GM12878 (cell line): ENCODE data around the gene MBD3. TPM values are rescaled to one million over a fixed set of nuclear protein-coding genes. Genes with fewer than 3 reads are reported as not detected.

ENCODE experiments used
- ETV6 ChIP-seq, 2 experiments: fragments of 450-650 bp in 1 of 2; IDR thresholded peaks in 1 of 2; conservative IDR thresholded peaks in 1 of 2; 2 replicates each; pipeline ENCODE4 v1.6.1; 2014; ENCODE audit warnings: antibody characterized with exemption in 1 of 2, borderline replicate concordance in 1 of 2, low read depth in 1 of 2, mild to moderate bottlenecking in 1 of 2, moderate library complexity in 1 of 2
- GABPA ChIP-seq: IDR thresholded peaks from 2 replicates; pipeline ENCODE4 v1.6.1; 2014; ENCODE audit warnings: antibody characterized with exemption, low read depth, mild to moderate bottlenecking, inconsistent platforms
- GATAD2B ChIP-seq: fragments of 450-650 bp; conservative IDR thresholded peaks from 2 replicates; pipeline ENCODE4 v1.6.1; 2017; ENCODE audit warnings: low read depth, mild to moderate bottlenecking, moderate library complexity
- IKZF1 ChIP-seq: fragments of 450-650 bp; conservative IDR thresholded peaks from 2 replicates; pipeline ENCODE4 v1.6.1; 2017; ENCODE audit warnings: antibody characterized with exemption, mild to moderate bottlenecking
- LARP7 ChIP-seq: fragments of 450-650 bp; IDR thresholded peaks from 2 replicates; pipeline ENCODE4 v1.6.1; 2017; ENCODE audit warnings: mild to moderate bottlenecking
- MTA3 ChIP-seq: IDR thresholded peaks from 2 replicates; pipeline ENCODE4 v1.6.1; 2012; ENCODE audit warnings: low read length, inconsistent platforms, borderline replicate concordance
- SMC3 ChIP-seq: IDR thresholded peaks from 2 replicates; pipeline ENCODE4 v1.6.1; 2011; ENCODE audit warnings: low read length, improper control_type of control experiment, borderline replicate concordance
- polyA plus RNA-seq, 11 experiments: library from polyadenylated mRNA; depleted of rRNA in 4 of 11; unstranded in 6 of 11; stranded (reverse) in 5 of 11; fragments of >200 nt; fragmentation: Nextera tagmentation in 4 of 11; fragmentation: Illumina TruSeq in 1 of 11; extraction: Ambion mirVana in 4 of 11; extraction: Trizol in 1 of 11; gene quantifications; 1 replicate in 1 of 11; 2 replicates in 10 of 11; pipeline versions ENCODE4 v1.2.1 to v1.2.3, GENCODE V29; 2011 to 2016; ENCODE audit warnings: inconsistent platforms in 2 of 11, missing spikeins in 2 of 11, low read depth in 1 of 11
- total RNA-seq, 4 experiments: library from RNA; depleted of rRNA in 3 of 4; stranded (reverse); fragments of >200 nt in 3 of 4; fragmentation: Illumina TruSeq in 1 of 4; extraction: Trizol in 1 of 4; gene quantifications; 2 replicates each; pipeline versions ENCODE4 v1.2.1 to v1.2.3, GENCODE V29; 2013 to 2021
- TF ChIP-seq, protein P1 (sequence below): IDR thresholded peaks from 2 replicates; pipeline ENCODE4 v1.6.1; 2012; ENCODE audit warnings: improper control_type of control experiment, low read depth, low read length; ENCODE audit not compliant: insufficient replicate concordance
- TF ChIP-seq, protein P2 (sequence below): IDR thresholded peaks from 2 replicates; pipeline ENCODE4 v1.6.1; 2012; ENCODE audit warnings: low read depth, low read length, improper control_type of control experiment
- TF ChIP-seq, protein P3 (sequence below): IDR thresholded peaks from 2 replicates; pipeline ENCODE4 v1.6.1; 2011; ENCODE audit warnings: low read depth, mild to moderate bottlenecking, low read length, moderate library complexity, borderline replicate concordance; ENCODE audit errors: extremely low read depth
- TF ChIP-seq, protein P4 (sequence below): fragments of 450-650 bp; IDR thresholded peaks from 2 replicates; pipeline ENCODE4 v1.6.1; 2017; ENCODE audit warnings: mild to moderate bottlenecking
- TF ChIP-seq, protein P5 (sequence below): fragments of 450-650 bp; IDR thresholded peaks from 2 replicates; pipeline ENCODE4 v1.6.1; 2017; ENCODE audit warnings: antibody characterized with exemption, mild to moderate bottlenecking, moderate library complexity
- TF ChIP-seq, protein P6 (sequence below): fragments of 450-650 bp; conservative IDR thresholded peaks from 2 replicates; pipeline ENCODE4 v1.6.1; 2017; ENCODE audit warnings: mild to moderate bottlenecking, moderate library complexity

The MBD3 gene
- total and polyA plus RNA-seq, 10 of the 15 experiments (the other 5 are each of a cell fraction or from before 2014, with no cell fraction given), result 0.13 to 107 (median 21.9) TPM

DNA sequence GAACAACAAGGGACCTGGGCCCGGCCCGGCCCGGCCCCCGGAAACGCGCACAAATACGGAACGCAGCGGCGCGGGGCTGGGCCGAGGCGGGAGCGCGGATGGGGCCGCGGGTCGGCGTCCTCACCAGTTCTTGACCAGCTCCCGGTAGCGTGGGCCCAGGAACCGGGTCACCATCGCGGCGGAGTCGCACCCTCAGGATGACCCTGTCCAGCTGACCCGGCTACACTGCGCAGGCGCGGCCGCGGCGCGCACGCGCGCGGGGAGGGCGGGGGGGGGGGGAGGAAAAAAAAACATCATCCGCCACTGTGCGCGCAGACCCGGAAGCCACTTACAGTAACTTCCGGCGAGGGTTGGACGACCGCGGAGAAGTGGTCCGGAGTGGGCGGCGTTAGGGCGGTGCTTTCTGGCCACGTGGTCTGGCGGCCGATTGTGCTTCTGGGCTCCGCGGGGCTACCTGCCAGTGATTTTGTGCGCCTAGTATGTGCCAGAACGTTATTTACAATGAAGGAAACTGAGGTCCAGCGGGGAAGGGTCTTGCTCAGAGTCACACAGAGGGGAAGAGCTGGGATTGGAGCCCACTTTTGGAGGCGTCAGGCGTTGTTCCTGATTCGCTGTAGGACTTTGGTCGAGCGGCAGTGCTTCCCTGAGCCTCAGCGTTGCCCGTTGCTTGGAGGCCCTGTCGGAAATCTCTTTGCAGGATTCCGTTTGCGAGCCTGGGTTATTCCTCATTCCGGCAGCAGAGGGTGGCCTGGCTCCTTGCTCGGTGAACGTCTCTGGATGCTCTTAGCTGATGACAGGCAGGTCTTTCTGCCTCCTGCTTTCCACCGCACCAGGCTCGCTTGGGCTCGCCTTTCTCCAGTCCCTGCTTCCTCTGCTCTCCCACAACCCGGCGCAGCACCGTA lies 12.8 kb upstream of the MBD3 start, which contains the start of gene UQCR11 (continued):
- TF ChIP-seq, protein P1, sequence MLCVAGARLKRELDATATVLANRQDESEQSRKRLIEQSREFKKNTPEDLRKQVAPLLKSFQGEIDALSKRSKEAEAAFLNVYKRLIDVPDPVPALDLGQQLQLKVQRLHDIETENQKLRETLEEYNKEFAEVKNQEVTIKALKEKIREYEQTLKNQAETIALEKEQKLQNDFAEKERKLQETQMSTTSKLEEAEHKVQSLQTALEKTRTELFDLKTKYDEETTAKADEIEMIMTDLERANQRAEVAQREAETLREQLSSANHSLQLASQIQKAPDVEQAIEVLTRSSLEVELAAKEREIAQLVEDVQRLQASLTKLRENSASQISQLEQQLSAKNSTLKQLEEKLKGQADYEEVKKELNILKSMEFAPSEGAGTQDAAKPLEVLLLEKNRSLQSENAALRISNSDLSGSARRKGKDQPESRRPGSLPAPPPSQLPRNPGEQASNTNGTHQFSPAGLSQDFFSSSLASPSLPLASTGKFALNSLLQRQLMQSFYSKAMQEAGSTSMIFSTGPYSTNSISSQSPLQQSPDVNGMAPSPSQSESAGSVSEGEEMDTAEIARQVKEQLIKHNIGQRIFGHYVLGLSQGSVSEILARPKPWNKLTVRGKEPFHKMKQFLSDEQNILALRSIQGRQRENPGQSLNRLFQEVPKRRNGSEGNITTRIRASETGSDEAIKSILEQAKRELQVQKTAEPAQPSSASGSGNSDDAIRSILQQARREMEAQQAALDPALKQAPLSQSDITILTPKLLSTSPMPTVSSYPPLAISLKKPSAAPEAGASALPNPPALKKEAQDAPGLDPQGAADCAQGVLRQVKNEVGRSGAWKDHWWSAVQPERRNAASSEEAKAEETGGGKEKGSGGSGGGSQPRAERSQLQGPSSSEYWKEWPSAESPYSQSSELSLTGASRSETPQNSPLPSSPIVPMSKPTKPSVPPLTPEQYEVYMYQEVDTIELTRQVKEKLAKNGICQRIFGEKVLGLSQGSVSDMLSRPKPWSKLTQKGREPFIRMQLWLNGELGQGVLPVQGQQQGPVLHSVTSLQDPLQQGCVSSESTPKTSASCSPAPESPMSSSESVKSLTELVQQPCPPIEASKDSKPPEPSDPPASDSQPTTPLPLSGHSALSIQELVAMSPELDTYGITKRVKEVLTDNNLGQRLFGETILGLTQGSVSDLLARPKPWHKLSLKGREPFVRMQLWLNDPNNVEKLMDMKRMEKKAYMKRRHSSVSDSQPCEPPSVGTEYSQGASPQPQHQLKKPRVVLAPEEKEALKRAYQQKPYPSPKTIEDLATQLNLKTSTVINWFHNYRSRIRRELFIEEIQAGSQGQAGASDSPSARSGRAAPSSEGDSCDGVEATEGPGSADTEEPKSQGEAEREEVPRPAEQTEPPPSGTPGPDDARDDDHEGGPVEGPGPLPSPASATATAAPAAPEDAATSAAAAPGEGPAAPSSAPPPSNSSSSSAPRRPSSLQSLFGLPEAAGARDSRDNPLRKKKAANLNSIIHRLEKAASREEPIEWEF, result no peak
- TF ChIP-seq GATAD2B (no peak; the same call in none of the 2 replicates), LARP7 (peak; percentile 74), IKZF1 (peak; percentile 44), GABPA (peak; percentile 76), SMC3 (peak; percentile 63), MTA3 (no peak), ETV6 (conservative IDR thresholded peaks at IDR 0.05 in 1 of 2, IDR thresholded peaks at IDR 0.05 in 1 of 2; ENCODE audit: borderline replicate concordance in 1 of 2, low read depth in 1 of 2) (no peak)
- TF ChIP-seq, protein P2, sequence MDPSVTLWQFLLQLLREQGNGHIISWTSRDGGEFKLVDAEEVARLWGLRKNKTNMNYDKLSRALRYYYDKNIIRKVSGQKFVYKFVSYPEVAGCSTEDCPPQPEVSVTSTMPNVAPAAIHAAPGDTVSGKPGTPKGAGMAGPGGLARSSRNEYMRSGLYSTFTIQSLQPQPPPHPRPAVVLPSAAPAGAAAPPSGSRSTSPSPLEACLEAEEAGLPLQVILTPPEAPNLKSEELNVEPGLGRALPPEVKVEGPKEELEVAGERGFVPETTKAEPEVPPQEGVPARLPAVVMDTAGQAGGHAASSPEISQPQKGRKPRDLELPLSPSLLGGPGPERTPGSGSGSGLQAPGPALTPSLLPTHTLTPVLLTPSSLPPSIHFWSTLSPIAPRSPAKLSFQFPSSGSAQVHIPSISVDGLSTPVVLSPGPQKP, result peak; percentile 5; the same call in 1 of the 2 replicates
- TF ChIP-seq, protein P3, sequence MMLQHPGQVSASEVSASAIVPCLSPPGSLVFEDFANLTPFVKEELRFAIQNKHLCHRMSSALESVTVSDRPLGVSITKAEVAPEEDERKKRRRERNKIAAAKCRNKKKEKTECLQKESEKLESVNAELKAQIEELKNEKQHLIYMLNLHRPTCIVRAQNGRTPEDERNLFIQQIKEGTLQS, result peak; percentile 51; the same call in 1 of the 2 replicates
- TF ChIP-seq, protein P4, sequence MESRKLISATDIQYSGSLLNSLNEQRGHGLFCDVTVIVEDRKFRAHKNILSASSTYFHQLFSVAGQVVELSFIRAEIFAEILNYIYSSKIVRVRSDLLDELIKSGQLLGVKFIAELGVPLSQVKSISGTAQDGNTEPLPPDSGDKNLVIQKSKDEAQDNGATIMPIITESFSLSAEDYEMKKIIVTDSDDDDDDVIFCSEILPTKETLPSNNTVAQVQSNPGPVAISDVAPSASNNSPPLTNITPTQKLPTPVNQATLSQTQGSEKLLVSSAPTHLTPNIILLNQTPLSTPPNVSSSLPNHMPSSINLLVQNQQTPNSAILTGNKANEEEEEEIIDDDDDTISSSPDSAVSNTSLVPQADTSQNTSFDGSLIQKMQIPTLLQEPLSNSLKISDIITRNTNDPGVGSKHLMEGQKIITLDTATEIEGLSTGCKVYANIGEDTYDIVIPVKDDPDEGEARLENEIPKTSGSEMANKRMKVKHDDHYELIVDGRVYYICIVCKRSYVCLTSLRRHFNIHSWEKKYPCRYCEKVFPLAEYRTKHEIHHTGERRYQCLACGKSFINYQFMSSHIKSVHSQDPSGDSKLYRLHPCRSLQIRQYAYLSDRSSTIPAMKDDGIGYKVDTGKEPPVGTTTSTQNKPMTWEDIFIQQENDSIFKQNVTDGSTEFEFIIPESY, result no peak
- TF ChIP-seq, protein P5, sequence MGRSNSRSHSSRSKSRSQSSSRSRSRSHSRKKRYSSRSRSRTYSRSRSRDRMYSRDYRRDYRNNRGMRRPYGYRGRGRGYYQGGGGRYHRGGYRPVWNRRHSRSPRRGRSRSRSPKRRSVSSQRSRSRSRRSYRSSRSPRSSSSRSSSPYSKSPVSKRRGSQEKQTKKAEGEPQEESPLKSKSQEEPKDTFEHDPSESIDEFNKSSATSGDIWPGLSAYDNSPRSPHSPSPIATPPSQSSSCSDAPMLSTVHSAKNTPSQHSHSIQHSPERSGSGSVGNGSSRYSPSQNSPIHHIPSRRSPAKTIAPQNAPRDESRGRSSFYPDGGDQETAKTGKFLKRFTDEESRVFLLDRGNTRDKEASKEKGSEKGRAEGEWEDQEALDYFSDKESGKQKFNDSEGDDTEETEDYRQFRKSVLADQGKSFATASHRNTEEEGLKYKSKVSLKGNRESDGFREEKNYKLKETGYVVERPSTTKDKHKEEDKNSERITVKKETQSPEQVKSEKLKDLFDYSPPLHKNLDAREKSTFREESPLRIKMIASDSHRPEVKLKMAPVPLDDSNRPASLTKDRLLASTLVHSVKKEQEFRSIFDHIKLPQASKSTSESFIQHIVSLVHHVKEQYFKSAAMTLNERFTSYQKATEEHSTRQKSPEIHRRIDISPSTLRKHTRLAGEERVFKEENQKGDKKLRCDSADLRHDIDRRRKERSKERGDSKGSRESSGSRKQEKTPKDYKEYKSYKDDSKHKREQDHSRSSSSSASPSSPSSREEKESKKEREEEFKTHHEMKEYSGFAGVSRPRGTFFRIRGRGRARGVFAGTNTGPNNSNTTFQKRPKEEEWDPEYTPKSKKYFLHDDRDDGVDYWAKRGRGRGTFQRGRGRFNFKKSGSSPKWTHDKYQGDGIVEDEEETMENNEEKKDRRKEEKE, result no peak
- TF ChIP-seq, protein P6, sequence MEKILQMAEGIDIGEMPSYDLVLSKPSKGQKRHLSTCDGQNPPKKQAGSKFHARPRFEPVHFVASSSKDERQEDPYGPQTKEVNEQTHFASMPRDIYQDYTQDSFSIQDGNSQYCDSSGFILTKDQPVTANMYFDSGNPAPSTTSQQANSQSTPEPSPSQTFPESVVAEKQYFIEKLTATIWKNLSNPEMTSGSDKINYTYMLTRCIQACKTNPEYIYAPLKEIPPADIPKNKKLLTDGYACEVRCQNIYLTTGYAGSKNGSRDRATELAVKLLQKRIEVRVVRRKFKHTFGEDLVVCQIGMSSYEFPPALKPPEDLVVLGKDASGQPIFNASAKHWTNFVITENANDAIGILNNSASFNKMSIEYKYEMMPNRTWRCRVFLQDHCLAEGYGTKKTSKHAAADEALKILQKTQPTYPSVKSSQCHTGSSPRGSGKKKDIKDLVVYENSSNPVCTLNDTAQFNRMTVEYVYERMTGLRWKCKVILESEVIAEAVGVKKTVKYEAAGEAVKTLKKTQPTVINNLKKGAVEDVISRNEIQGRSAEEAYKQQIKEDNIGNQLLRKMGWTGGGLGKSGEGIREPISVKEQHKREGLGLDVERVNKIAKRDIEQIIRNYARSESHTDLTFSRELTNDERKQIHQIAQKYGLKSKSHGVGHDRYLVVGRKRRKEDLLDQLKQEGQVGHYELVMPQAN, result peak; percentile 72
